CD4-positive, alpha-beta T cell treated with Interleukin-1 beta for 1 hour (primary cell): Measurements from ENCODE around the gene RPP40.
"Not testable (repeated sequence)": the region's sequence is repeated elsewhere in the genome, so short reads cannot be mapped to it uniquely, and the experiment has no call there.

Experiments
- DNase-seq, 2 donors: peaks; one replicate each; pipeline ENCODE4 v3.0.0-alpha.2; 2020 to 2022

RPP40 gene

GRCh38 chr6:5012519-5012918 lies 8.7 kb upstream of the RPP40 start:
- DNase-seq, result no peak

- no peak for DNase-seq
Measured at GRCh38 chr6:5011346-5011745, 7.5 kb upstream of the RPP40 start.

GRCh38 chr6:5007531-5007930 lies 3.7 kb upstream of the RPP40 start:
- DNase-seq, result no peak

- DNase-seq, result no peak
Measured at GRCh38 chr6:5006222-5006621, 2.4 kb upstream of the RPP40 start.

- not testable (repeated sequence) for DNase-seq
Measured at GRCh38 chr6:5005038-5005433, 1.2 kb upstream of the RPP40 start.

- no peak for DNase-seq
Measured at GRCh38 chr6:5004373-5005037, 668 bp upstream of the RPP40 start.

- no peak for DNase-seq
Measured at GRCh38 chr6:4999586-4999985, 4.3 kb downstream of the RPP40 start.

GRCh38 chr6:4997862-4998261 lies 6.0 kb downstream of the RPP40 start:
- no peak for DNase-seq

GRCh38 chr6:4994741-4995140 lies 9.1 kb downstream of the RPP40 start:
- no peak for DNase-seq

- DNase-seq, result no peak
Measured at GRCh38 chr6:4987432-4987831, 16.4 kb downstream of the RPP40 start.

GRCh38 chr6:4986999-4987398 lies 16.8 kb downstream of the RPP40 start:
- no peak for DNase-seq

GRCh38 chr6:4983322-4983721 lies 20.5 kb downstream of the RPP40 start:
- DNase-seq, result no peak

GRCh38 chr6:4981761-4982160 lies 22.1 kb downstream of the RPP40 start:
- no peak for DNase-seq

- DNase-seq, result no peak
Measured at GRCh38 chr6:4979426-4979825, 24.4 kb downstream of the RPP40 start.

- DNase-seq, result no peak
Measured at GRCh38 chr6:4977468-4977867, 26.4 kb downstream of the RPP40 start.

- DNase-seq, result no peak
Measured at GRCh38 chr6:4975506-4975905, 28.3 kb downstream of the RPP40 start.

GRCh38 chr6:4974962-4975361 lies 28.9 kb downstream of the RPP40 start:
- no peak for DNase-seq

GRCh38 chr6:4973982-4974745 lies 29.7 kb downstream of the RPP40 start:
- no peak for DNase-seq

- no peak for DNase-seq
Measured at GRCh38 chr6:4973415-4973814, 30.4 kb downstream of the RPP40 start.

- DNase-seq, result no peak
Measured at GRCh38 chr6:4972438-4972837, 31.4 kb downstream of the RPP40 start.

- DNase-seq, result no peak
Measured at GRCh38 chr6:4971851-4972250, 32.0 kb downstream of the RPP40 start.

- DNase-seq, result no peak
Measured at GRCh38 chr6:4970739-4971395, 33.0 kb downstream of the RPP40 start.

- no peak for DNase-seq
Measured at GRCh38 chr6:4969609-4970285, 34.1 kb downstream of the RPP40 start.
